ENCODE measurements around the gene PLD1. TPM values are rescaled to one million over a fixed set of nuclear protein-coding genes. Genes with fewer than 3 reads are reported as not detected.
"Not testable (repeated sequence)": the region's sequence is repeated elsewhere in the genome, so short reads cannot be mapped to it uniquely, and the experiment has no call there.

The PLD1 gene
- total and polyA plus RNA-seq, 11 donors: 12.3 to 106 (median 61.0) TPM

- Histone ChIP-seq H3K27me3 (no peaks in the 10 kb centered on the region), H3K9me3 (no peaks in the 10 kb centered on the region), H3K4me1 (peaks cover 0 to 32% (median 10%) of the 10 kb centered on the region in 12 donors), H3K36me3 (peaks cover 0 to 71% (median 9%) of the 10 kb centered on the region in 9 donors), H3K27ac (no peak overlapping the region), H3K4me3 (no peak overlapping the region)
- no peak for ATAC-seq
- TF ChIP-seq POLR2A (IDR thresholded peaks at IDR 0.05) (no peak), CTCF (IDR thresholded peaks at IDR 0.05) (no peak)
- intact Hi-C loops (cut with DNase I): no loop called here
- no peak for DNase-seq
- WGBS, 4 donors: 80 to 86% (median 85%) methylated on average over 6 of the region's 6 CpGs
Measured at GRCh38 chr3:171696805-171697204, 113.5 kb downstream of the PLD1 start.

GRCh38 chr3:171695426-171695825, 114.9 kb downstream of the PLD1 start:
- WGBS, 4 donors: 10 to 21% (median 14%) methylated on average over 1 of the region's 1 CpG
- H3K36me3 ChIP-seq: peaks cover 0 to 75% (median 9%) of the 10 kb centered on the region in 9 donors
- no peak for TF ChIP-seq POLR2A (IDR thresholded peaks at IDR 0.05)
- TF ChIP-seq CTCF (IDR thresholded peaks at IDR 0.05): no peak
- no peaks in the 10 kb centered on the region for H3K27me3 ChIP-seq
- ATAC-seq: no peak
- DNase-seq: no peak
- no peaks in the 10 kb centered on the region for H3K9me3 ChIP-seq
- H3K4me3 ChIP-seq: no peak overlapping the region
- H3K27ac ChIP-seq: peak overlapping the region in 3 of 12 donors; percentile 0 to 25 (median 23)
- intact Hi-C loops (cut with DNase I): no loop called here
- H3K4me1 ChIP-seq: peaks cover 0 to 24% (median 10%) of the 10 kb centered on the region in 12 donors

GRCh38 chr3:171694888-171695287, 115.4 kb downstream of the PLD1 start:
- TF ChIP-seq CTCF (IDR thresholded peaks at IDR 0.05) (no peak), POLR2A (IDR thresholded peaks at IDR 0.05) (no peak)
- ATAC-seq (no peak), DNase-seq (no peak)
- Histone ChIP-seq H3K36me3 (peaks cover 0 to 80% (median 9%) of the 10 kb centered on the region in 9 donors), H3K4me3 (no peak overlapping the region), H3K27ac (peak overlapping the region in 3 of 12 donors; percentile 0 to 25 (median 6)), H3K27me3 (no peaks in the 10 kb centered on the region), H3K4me1 (peaks cover 0 to 25% (median 9%) of the 10 kb centered on the region in 12 donors), H3K9me3 (no peaks in the 10 kb centered on the region)
- WGBS, 4 donors: 64 to 76% (median 69%) methylated on average over 1 of the region's 1 CpG
- intact Hi-C loops (cut with DNase I): no loop called here

- DNase-seq; H3K27ac ChIP-seq; intact Hi-C loops (cut with DNase I); ATAC-seq; H3K27me3 ChIP-seq; H3K4me3 ChIP-seq; H3K9me3 ChIP-seq: not testable (repeated sequence)
- 93 to 97% (median 96%) methylated on average over 9 of the region's 9 CpGs for WGBS, 4 donors
- H3K4me1 ChIP-seq: peaks cover 0 to 46% (median 17%) of the 10 kb centered on the region in 12 donors
- H3K36me3 ChIP-seq: peaks cover 0 to 78% (median 11%) of the 10 kb centered on the region in 9 donors
Measured at GRCh38 chr3:171692551-171692950, 117.7 kb downstream of the PLD1 start.

- no peak for TF ChIP-seq CTCF (IDR thresholded peaks at IDR 0.05)
- no peak for TF ChIP-seq POLR2A (IDR thresholded peaks at IDR 0.05)
- ATAC-seq (no peak), DNase-seq (no peak)
- H3K9me3 ChIP-seq: no peaks in the 10 kb centered on the region
- no peak overlapping the region for H3K4me3 ChIP-seq
- intact Hi-C loops (cut with DNase I): no loop called here
- peaks cover 0 to 82% (median 13%) of the 10 kb centered on the region in 9 donors for H3K36me3 ChIP-seq
- no peaks in the 10 kb centered on the region for H3K27me3 ChIP-seq
- WGBS, 4 donors: 96 to 100% (median 98%) methylated on average over 1 of the region's 1 CpG
- H3K4me1 ChIP-seq: peaks cover 0 to 46% (median 18%) of the 10 kb centered on the region in 12 donors
- peak overlapping the region in 1 of 12 donors; percentile 79 for H3K27ac ChIP-seq
Measured at GRCh38 chr3:171691485-171691884, 118.8 kb downstream of the PLD1 start.

Data from heart left ventricle (tissue), 16 donors.